ENCODE data around the gene CACHD1.
"Not testable (repeated sequence)": the region's sequence is repeated elsewhere in the genome, so short reads cannot be mapped to it uniquely, and the experiment has no call there.

CACHD1 gene

DNA sequence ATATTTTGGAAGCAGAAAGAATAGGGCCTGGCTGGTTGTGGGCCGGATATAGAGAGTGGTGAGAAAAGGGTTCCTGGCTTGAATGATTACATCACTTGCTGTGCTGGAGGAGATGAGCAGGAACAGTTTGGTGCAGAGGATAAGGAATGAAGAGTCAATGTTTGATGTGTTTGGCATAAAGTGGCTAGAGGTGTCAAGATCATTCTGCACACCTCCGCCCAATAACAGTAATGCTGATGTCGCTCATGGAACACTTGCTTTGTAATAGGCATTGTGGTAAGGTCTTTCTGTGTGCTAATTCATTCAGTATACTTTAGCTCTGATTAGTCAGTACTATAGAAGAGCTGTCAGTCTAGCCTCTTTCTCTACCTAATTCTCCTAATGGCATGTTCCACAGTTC, 226.9 kb downstream of the CACHD1 start:
- H3K36me3 ChIP-seq, result no peaks in the 10 kb centered on the region
- no peak overlapping the region for H3K4me3 ChIP-seq (ENCODE audit: low read depth, low read length)
- no peak for DNase-seq
- TF ChIP-seq, protein P1, sequence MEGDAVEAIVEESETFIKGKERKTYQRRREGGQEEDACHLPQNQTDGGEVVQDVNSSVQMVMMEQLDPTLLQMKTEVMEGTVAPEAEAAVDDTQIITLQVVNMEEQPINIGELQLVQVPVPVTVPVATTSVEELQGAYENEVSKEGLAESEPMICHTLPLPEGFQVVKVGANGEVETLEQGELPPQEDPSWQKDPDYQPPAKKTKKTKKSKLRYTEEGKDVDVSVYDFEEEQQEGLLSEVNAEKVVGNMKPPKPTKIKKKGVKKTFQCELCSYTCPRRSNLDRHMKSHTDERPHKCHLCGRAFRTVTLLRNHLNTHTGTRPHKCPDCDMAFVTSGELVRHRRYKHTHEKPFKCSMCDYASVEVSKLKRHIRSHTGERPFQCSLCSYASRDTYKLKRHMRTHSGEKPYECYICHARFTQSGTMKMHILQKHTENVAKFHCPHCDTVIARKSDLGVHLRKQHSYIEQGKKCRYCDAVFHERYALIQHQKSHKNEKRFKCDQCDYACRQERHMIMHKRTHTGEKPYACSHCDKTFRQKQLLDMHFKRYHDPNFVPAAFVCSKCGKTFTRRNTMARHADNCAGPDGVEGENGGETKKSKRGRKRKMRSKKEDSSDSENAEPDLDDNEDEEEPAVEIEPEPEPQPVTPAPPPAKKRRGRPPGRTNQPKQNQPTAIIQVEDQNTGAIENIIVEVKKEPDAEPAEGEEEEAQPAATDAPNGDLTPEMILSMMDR (IDR thresholded peaks at IDR 0.05; ENCODE audit: low read depth, low read length), result no peak
- no peaks in the 10 kb centered on the region for H3K27me3 ChIP-seq (ENCODE audit: insufficient read depth, low read depth, severe bottlenecking)
- no peak overlapping the region for H3K27ac ChIP-seq
- H3K9me3 ChIP-seq (ENCODE audit: severe bottlenecking), result no peaks in the 10 kb centered on the region

DNA sequence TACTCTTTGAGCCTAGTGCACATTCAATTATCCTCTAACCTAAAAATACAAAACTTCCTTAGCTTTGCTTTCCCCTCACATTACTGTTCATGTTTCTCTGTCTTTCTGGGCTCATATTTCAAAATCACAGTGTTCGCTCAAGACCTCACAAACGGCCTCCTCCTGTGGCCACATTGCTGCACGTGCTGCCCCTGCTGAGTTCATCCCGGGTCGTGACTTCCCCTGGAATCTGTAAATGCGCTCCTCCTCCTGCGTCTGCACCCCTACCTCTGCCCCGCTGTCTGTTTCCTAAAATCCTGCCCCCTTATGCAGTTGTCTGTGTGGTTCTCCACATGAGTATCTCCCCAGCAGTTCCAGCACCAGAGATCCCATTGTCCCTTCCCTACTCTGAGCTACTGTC, 229.4 kb downstream of the CACHD1 start:
- H3K4me3 ChIP-seq (ENCODE audit: low read depth, low read length), result no peak overlapping the region
- H3K27me3 ChIP-seq (ENCODE audit: insufficient read depth, low read depth, severe bottlenecking), result no peaks in the 10 kb centered on the region
- TF ChIP-seq, protein P1 (IDR thresholded peaks at IDR 0.05; ENCODE audit: low read depth, low read length), result no peak
- no peak overlapping the region for H3K27ac ChIP-seq
- DNase-seq, result no peak
- no peaks in the 10 kb centered on the region for H3K36me3 ChIP-seq
- no peaks in the 10 kb centered on the region for H3K9me3 ChIP-seq (ENCODE audit: severe bottlenecking)

DNA sequence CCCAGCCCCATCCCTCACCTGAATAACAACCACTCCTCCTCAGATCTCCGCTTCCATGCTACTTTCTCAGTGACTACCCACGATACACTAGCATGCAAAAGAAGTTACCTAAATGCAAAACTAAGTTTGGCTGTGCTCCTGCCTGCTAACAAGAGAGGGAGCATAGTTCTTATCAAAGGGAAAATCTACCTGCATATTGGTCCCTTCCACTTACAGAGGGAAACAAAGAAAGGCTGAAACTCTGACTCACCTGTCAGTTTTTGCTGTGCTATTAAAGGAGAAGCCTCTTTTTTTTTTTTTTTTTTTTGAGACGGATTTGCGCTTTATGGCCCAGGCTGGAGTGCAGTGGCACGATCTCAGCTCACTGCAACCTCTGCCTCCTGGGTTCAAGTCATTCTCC, 231.1 kb downstream of the CACHD1 start:
- Histone ChIP-seq H3K36me3 (no peaks in the 10 kb centered on the region), H3K4me3 (ENCODE audit: low read depth, low read length) (no peak overlapping the region), H3K9me3 (ENCODE audit: severe bottlenecking) (no peaks in the 10 kb centered on the region), H3K27ac (no peak overlapping the region), H3K27me3 (ENCODE audit: insufficient read depth, low read depth, severe bottlenecking) (no peaks in the 10 kb centered on the region)
- TF ChIP-seq, protein P1 (IDR thresholded peaks at IDR 0.05; ENCODE audit: low read depth, low read length), result no peak
- no peak for DNase-seq

DNA sequence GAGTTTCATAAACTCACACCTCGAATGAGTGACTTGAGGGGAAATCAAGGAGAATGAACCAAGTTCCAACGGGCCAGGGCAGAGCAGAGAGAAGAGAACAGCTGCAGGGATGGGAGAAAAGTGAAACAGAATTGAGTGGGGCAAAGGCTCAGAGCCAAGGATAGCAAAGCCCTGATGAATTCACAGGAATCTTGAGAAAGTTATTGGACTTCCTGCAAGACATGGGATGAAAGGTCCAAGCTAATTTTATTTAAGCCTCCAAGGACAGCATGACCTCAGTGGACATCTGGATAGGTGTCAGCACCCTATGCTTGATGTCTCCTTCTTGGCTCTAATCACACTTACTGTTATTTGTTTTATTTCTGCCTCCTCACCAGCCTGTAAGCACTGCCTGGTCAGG, 232.0 kb downstream of the CACHD1 start:
- no peak overlapping the region for H3K27ac ChIP-seq
- no peaks in the 10 kb centered on the region for H3K9me3 ChIP-seq (ENCODE audit: severe bottlenecking)
- H3K4me3 ChIP-seq (ENCODE audit: low read depth, low read length), result no peak overlapping the region
- no peak for DNase-seq
- TF ChIP-seq, protein P1 (IDR thresholded peaks at IDR 0.05; ENCODE audit: low read depth, low read length), result no peak
- no peaks in the 10 kb centered on the region for H3K27me3 ChIP-seq (ENCODE audit: insufficient read depth, low read depth, severe bottlenecking)
- no peaks in the 10 kb centered on the region for H3K36me3 ChIP-seq

DNA sequence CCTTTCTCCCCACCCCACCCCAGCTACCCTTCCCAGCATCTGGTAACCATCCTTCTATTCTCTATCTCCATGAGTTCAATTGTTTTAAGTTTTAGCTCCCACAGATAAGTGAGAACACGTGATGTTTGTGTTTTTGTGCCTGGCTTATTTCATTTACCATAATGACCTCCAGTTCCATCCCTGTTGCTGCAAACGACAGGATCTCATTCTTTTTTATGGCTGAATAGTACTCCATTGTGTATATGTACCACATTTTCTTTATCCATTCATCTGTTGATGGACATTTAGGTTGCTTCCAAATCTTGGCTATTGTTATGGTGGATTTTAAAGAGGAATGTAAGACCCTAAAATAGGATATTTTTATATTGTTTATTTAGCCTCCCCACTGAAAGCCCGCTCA, 232.7 kb downstream of the CACHD1 start:
- H3K36me3 ChIP-seq; DNase-seq; H3K27me3 ChIP-seq (ENCODE audit: insufficient read depth, low read depth, severe bottlenecking); H3K9me3 ChIP-seq (ENCODE audit: severe bottlenecking); H3K27ac ChIP-seq; H3K4me3 ChIP-seq (ENCODE audit: low read depth, low read length): not testable (repeated sequence)

DNA sequence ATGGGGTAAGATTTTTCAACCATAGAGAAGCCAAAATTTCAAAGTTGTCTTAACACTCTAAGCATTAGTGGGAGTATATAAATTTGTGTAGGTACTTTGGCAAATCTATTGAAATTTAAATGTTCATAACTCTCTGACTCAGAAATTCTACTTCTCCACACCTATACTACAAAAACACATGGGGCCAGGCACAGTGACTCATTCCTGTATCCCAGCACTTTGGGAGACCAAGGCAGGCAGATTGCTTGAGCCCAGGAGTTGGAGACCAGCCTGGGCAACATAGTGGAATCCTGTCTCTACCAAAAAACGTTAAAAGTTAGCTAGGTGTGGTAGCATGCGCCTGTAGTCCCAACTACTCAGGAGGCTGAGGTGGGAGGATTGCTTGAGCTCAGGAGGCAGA, 233.7 kb downstream of the CACHD1 start:
- no peak for DNase-seq
- H3K9me3 ChIP-seq (ENCODE audit: severe bottlenecking), result no peaks in the 10 kb centered on the region
- no peak overlapping the region for H3K27ac ChIP-seq
- H3K36me3 ChIP-seq, result no peaks in the 10 kb centered on the region
- no peaks in the 10 kb centered on the region for H3K27me3 ChIP-seq (ENCODE audit: insufficient read depth, low read depth, severe bottlenecking)
- TF ChIP-seq, protein P1 (IDR thresholded peaks at IDR 0.05; ENCODE audit: low read depth, low read length), result no peak
- no peak overlapping the region for H3K4me3 ChIP-seq (ENCODE audit: low read depth, low read length)
